ENCODE results near the gene CD82. TPM values are rescaled to one million over a fixed set of nuclear protein-coding genes. Genes with fewer than 3 reads are reported as not detected.

The CD82 gene
- polyA plus RNA-seq (ENCODE audit: insufficient read length in 4 of 4) = 10 to 100 TPM in 3 of 4 donors, 1 to 10 TPM in 1; 5.1 to 24.8 (median 16.9) TPM

DNA sequence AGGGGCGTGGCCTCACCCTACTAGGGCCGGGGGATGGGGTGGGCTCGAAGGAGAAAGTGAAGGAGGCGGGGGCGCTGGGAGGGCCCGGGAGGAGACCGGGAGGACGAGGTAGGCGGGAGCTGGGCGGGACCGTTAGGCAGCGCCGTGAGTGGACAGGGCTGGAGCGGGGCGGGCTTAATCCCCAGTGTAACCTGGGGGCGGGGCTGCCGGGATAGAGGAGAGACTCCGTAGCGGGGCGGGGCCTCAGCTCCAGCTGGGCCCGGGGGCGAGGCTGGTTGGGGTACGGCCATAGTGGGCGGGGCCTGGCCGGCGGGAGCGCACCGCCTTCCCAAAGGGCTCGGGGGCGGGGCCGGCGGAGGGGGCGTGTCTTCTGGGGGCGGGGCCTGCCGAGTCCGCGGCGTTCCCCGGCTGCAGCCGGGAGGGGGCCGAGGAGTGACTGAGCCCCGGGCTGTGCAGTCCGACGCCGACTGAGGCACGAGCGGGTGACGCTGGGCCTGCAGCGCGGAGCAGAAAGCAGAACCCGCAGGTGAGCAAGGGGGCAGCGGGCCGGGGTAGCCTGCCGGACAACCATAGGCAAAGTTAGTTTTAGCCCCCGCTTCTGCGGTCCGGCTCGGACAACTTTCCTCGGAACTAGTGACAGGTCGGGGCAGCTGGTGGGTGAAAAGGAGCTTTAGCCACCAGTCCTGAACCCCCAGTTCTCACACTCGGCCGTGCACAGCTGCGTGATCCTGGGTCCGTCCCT, at the start of gene CD82:
Gene CD82 (plus strand): TSS at position 453 of the 742 bp plus-strand sequence. CDS start 29,000 bp downstream, outside the sequence.
- peak; percentile 93 to 98 (median 96) for DNase-seq (ENCODE audit: low read depth in 4 of 4, low spot score in 3 of 4)

GRCh38 chr11:44516688-44517507, 48.6 kb upstream of the CD82 start:
- no peak for DNase-seq (ENCODE audit: low read depth in 4 of 4, low spot score in 3 of 4)

- DNase-seq (ENCODE audit: low read depth in 4 of 4, low spot score in 3 of 4) = no peak
These were observed 47.9 kb upstream of the CD82 start for GRCh38 chr11:44517541-44517940.

GRCh38 chr11:44518968-44519550, 46.4 kb upstream of the CD82 start:
- no peak for DNase-seq (ENCODE audit: low read depth in 4 of 4, low spot score in 3 of 4)

GRCh38 chr11:44519989-44520737, 45.3 kb upstream of the CD82 start:
- DNase-seq (ENCODE audit: low read depth in 4 of 4, low spot score in 3 of 4) = peak in 1 of 4 donors; percentile 67

DNA sequence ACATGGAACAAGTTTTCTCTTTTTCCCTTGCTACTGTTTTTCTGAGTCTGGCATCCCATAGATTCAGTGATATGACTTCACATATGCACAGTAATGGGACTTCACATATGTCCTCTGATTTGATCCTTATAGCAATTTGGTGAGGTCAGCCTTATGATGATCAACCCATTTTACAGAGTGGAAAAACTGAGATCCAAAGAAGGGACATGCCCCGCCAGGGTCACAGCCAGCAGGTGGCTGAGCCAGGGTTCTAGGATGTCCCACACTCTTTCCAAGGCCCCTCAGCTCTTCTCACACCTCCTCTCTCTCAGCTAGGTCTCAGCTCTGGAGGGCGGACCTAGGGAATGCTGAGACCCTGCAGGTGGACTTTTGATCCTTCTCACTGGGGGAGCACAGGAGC, 44.3 kb upstream of the CD82 start:
- DNase-seq (ENCODE audit: low read depth in 4 of 4, low spot score in 3 of 4) = no peak

- no peak for DNase-seq (ENCODE audit: low read depth in 4 of 4, low spot score in 3 of 4)
These were observed 43.2 kb upstream of the CD82 start for GRCh38 chr11:44522294-44522693.

DNA sequence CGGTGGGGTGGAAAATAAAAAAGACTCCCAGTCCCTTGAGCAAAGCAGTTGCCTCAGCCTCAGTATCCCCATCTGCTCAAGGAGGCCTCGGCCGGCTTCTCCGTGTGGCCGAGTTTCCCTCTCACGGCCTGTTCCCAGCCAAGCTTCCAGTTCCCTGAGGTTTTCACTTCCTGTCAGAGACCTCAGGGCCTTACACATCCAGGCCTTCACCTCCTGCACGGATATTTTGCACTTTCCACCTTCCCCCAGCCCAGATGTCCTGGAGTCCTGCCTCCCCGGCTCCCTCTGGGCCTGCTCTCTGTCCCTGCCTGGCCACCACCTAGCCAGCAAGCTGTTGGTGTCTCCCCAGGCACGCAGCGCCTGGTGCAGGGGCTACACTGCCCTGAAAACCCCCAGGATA, 41.1 kb upstream of the CD82 start:
- DNase-seq (ENCODE audit: low read depth in 4 of 4, low spot score in 3 of 4) = no peak

- DNase-seq (ENCODE audit: low read depth in 4 of 4, low spot score in 3 of 4) = no peak
These were observed 40.7 kb upstream of the CD82 start for GRCh38 chr11:44524751-44525201.

DNA sequence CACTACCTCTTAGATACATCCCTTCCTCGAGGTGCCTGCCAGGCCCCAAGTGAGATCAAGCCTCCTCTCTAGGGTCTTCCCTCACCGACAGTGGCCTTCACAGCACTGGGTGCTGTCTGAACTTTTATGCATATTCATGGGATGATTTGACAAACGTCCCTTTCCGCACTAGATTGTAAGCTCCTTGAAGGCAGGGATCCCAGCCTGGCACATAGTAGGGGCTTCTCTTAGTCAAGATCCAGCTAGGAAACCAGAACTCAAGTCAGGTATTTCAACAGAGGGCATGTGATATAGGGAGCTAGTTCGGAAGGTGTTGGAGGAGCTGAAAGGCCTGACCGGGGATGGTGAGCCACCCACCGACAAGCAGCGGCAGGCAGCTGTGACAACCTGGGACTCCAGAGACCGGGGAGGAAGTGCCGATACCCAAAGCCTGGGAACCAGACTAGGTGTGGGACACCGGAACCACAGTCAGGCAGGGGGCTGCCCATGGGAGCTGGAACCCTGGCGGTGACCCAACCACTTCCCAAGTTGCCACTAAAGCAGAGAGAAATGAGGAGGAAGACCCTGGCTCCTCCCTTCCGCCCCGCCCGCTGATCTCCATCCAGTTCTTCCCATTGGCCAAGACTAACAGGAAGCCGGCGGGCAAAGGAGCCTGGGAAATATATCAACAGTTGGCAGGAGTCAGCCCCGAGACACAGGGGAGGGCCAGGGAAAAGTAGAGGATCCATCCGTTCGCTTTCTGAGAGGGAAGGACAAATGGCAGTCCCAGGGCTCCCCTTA, 39.8 kb upstream of the CD82 start:
- no peak for DNase-seq (ENCODE audit: low read depth in 4 of 4, low spot score in 3 of 4)

GRCh38 chr11:44526438-44526837, 39.0 kb upstream of the CD82 start:
- DNase-seq (ENCODE audit: low read depth in 4 of 4, low spot score in 3 of 4) = no peak

DNA sequence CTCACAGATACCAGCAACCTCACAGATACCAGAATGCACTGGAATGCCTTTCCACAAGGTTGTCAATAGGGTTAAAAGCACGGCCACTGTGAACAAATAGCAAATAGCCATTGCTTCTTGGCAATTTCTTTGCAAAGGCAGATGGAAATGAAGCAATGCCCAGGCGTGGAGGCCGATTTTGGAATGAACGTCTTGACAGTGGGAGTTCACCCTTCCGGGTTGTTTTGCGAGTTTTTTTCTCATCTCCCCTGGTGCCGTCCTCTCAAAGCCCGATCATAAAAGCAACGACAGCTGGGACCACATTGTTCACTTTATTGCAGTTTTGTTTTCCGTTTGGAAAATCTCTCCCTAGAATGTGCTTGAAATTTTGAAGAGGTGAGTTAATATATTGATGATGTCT, 38.0 kb upstream of the CD82 start:
- DNase-seq (ENCODE audit: low read depth in 4 of 4, low spot score in 3 of 4) = no peak

GRCh38 chr11:44528103-44528502, 37.4 kb upstream of the CD82 start:
- no peak for DNase-seq (ENCODE audit: low read depth in 4 of 4, low spot score in 3 of 4)

DNA sequence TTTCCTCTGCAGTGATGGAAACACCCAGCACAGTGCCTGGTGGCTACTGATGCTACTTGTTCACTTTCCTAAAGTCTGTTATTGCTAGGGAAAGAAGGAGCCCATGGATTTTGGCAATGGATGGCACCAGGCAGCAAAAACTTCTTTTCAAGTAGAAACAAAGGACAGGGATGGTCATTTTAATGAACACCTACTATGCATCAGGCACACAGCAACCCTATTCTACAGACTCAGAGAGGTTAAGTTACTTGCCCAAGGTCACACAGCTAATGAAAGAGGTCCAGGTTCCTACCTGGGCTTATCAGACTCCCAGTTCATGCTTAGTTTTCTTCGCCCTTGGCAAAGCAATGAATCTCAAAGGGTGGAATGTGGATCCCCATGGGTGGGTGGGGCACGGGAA, 36.9 kb upstream of the CD82 start:
- DNase-seq (ENCODE audit: low read depth in 4 of 4, low spot score in 3 of 4) = no peak

DNA sequence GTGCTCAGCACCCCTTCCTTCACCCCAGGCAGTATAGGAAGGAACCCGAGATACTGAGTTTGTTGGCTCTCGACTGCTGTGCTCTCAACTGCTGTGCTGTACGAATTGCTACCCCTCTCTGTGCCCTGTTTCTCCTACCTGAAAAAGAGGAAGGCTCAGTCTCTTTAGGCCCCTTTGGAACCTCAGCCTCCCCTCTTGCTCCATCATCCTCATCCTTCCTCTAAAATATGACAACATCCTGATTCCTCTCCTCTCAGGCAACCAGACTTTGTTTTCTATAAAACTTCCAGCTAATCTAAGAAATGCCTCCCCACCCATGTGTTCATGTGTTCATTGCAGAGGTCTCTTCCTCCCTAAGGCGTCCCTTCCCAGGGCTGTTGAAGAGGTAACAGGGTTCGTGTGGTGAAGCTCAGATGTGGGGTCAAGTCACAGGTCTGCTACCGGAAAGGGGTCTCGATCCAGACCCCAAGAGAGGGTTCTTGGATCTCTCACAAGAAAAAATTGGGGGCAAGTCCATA, 35.5 kb upstream of the CD82 start:
- no peak for DNase-seq (ENCODE audit: low read depth in 4 of 4, low spot score in 3 of 4)

- no peak for DNase-seq (ENCODE audit: low read depth in 4 of 4, low spot score in 3 of 4)
These were observed 34.9 kb upstream of the CD82 start for GRCh38 chr11:44530413-44531115.

GRCh38 chr11:44531116-44531504, 34.4 kb upstream of the CD82 start:
- DNase-seq (ENCODE audit: low read depth in 4 of 4, low spot score in 3 of 4) = no peak

DNA sequence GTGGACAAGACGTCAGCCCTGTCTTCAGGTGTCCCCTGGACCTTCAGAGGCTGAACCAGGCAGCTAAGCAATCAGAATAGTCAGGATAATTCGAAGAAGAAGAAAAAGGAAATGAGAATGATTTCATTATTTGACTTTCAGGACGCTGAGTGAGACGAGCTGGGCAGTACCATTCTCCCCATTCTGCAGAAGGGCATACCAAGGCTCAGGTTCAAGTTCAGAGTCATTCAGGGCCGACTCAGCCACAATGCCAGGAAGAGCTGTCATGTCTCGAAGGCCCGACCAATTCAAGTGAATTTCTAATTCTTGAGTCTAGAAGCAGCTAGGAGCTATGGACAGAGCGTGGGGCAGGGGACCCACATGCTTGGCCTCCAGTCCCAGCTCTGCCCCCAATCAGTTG, 33.8 kb upstream of the CD82 start:
- no peak for DNase-seq (ENCODE audit: low read depth in 4 of 4, low spot score in 3 of 4)

GRCh38 chr11:44532809-44533208, 32.7 kb upstream of the CD82 start:
- no peak for DNase-seq (ENCODE audit: low read depth in 4 of 4, low spot score in 3 of 4)

Data from left renal pelvis (tissue), 4 donors.